GM18517 (cell line): ENCODE data around the gene ZNF581.

Source experiments
- ATAC-seq: cut with Tn5 transposase; IDR thresholded peaks from one replicate; pipeline ENCODE4 v1.9.1; 2021; ENCODE audit warnings: mild to moderate bottlenecking, moderate library complexity; ENCODE audit not compliant: unreplicated experiment

The ZNF581 gene

DNA sequence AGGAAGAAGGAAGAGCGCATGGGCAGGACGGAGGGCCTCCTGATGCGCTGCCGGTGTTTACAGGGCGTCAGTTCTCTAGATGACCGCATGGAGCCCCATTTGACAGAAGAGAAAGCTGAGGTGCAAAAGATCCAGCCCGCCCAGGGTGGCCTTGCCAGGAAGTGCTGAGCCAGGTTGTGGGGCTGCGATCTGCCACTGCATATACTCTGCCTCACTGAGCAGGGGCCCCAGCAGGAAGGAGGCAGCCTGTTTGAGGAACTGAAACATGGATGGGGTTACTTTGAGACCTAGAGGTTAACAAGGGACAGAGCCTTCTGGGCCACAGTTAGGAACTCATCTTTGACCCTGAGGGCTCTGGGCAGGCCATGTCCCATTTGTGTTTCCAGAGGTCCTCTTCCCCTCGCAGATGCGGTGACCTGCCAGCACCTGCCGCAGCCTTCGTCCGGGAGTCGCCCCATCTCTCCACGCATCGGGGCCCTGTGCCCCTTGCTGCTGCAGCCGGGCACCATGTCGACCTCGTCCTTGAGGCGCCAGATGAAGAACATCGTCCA is 34.7 kb downstream of the ZNF581 start:
- peak; percentile 68 for ATAC-seq

- ATAC-seq, result no peak
Observed at GRCh38 chr19:55679343-55680257, 36.2 kb downstream of the ZNF581 start.

GRCh38 chr19:55680339-55681130 is 37.1 kb downstream of the ZNF581 start:
- no peak for ATAC-seq

- ATAC-seq, result no peak
Observed at GRCh38 chr19:55681131-55682092, 38.0 kb downstream of the ZNF581 start.

DNA sequence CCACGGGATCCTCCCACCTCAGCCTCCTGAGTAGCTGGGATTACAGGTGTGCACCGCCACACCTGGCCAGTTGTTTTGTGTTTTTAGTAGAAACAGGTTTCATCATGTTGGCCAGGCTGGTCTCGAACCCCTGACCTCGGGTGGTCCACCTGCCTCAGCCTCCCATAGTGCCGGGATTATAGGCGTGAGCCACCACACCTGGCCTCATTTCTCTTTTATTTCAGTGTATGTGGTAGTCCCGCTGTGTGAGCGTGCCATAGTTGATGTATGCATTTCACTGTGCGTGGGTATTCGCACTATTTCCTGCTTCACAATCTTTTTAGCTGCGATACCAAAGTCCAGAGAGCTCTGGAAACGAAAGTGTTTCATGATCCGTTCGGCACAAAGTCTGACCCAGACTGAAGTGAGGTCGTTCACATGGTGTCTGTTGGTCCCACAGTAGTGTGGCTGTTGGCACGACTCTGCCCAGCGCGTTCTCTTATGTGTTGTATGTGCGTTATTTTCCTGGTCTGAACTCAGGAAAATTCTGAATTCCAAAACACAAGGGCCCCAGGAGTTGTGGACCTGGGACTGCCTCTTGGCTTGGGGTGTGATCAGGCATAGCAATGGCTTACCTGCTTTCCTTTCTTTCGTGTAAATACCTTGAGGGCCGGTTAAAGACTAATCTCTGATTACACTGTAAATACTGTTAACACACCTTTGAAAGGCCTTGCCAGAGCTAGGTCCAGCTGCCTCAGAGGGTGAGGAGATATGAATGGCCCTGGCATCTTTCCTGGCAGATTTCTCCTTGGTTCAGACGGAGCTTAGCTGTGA is 40.2 kb downstream of the ZNF581 start:
- no peak for ATAC-seq

DNA sequence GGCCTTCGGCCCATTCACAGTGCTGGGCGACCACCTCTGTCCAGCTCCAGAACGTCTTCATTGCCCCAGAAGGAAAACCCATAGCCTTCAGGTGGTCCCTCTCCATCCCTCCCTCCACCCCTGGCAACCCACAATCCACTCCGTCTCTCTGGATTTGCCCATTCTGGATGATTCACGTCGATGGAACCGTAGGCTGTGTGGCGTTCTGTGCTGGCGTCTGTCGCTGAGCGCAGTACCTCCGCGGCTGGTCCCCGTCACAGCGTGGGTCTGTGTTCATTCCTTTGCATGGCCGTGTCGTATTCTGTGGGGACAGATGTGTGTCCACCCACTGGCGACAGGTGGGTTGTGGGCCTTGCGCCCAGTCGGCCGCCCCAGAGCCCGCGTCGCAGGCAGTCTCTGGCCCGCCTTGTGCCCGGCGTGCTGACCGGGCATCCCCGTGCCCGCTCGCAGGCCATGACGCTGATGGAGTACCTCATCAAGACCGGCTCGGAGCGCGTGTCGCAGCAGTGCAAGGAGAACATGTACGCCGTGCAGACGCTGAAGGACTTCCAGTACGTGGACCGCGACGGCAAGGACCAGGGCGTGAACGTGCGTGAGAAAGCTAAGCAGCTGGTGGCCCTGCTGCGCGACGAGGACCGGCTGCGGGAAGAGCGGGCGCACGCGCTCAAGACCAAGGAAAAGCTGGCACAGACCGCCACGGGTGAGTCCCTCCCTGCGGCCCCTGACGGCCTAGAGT is 41.7 kb downstream of the ZNF581 start:
- no peak for ATAC-seq

- no peak for ATAC-seq
Observed at GRCh38 chr19:55685776-55686175, 42.3 kb downstream of the ZNF581 start.

- ATAC-seq, result no peak
Observed at GRCh38 chr19:55686311-55687050, 43.0 kb downstream of the ZNF581 start.

GRCh38 chr19:55687281-55688201 is 44.1 kb downstream of the ZNF581 start:
- no peak for ATAC-seq

DNA sequence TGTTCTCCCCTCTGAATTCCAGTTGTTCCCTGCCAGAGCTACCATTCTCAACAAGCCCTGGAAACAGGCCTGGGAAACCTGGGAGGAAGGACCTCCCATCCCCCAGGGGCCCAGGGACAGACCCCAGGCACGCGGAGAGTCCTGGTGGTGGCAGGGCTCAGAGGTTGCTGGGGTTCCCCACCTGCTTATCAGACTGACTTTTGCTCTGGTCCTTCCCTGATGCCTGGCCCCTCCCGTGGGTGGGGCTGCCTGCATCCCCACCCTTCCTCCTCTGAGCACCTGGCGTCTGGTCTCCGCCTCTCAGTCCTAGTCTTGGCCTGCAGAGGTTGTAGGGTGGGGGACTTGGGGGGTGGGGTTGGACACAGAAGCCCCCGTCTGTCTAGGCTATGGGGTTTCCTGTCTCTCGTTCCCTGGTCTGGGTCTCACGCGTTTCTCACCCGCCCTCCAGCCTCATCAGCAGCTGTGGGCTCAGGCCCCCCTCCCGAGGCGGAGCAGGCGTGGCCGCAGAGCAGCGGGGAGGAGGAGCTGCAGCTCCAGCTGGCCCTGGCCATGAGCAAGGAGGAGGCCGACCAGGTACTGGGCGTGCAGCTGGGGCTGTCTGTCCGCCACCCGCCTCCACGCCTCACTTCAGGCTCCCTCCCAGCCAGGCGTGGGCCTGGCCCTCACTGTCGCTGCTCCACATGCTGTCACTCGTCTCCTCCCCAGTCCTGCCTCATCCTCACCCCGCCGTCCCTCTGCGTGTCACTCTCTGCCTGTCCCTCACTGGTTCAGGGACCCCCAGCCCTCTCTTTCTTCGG is 45.2 kb downstream of the ZNF581 start:
- no peak for ATAC-seq

DNA sequence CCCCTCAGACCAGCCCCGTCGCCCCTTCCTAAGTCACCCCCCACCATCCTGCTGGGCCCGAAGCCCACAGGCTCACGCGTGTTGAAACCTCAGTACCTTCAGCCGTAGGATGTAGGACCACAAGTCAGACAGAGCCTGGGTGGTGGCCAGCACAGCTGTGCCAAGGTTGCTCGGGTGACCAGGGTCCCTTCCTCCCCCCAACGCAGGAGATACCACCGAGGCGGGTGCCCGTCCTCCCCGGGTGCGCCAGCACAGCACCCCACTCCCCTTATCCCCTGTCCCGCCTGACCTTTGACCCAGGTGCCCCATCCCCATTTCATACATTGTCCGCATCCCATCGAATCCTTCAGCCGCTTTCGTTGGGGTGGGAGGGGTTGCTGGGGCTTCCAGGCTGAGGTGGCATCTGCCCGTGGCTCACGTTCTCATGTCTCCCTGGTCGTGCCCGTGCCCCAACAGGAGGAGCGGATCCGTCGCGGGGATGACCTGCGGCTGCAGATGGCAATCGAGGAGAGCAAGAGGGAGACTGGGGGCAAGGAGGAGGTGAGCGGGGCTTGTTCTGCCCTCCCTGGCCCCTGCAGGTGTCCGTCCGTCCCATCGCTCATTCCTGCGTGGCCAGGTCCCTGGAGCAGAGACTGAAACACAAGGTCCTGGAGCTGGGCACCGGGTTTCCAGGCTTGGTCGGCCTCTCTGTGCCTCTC is 46.1 kb downstream of the ZNF581 start:
- no peak for ATAC-seq

GRCh38 chr19:55690109-55690768 is 46.8 kb downstream of the ZNF581 start:
- ATAC-seq, result no peak

DNA sequence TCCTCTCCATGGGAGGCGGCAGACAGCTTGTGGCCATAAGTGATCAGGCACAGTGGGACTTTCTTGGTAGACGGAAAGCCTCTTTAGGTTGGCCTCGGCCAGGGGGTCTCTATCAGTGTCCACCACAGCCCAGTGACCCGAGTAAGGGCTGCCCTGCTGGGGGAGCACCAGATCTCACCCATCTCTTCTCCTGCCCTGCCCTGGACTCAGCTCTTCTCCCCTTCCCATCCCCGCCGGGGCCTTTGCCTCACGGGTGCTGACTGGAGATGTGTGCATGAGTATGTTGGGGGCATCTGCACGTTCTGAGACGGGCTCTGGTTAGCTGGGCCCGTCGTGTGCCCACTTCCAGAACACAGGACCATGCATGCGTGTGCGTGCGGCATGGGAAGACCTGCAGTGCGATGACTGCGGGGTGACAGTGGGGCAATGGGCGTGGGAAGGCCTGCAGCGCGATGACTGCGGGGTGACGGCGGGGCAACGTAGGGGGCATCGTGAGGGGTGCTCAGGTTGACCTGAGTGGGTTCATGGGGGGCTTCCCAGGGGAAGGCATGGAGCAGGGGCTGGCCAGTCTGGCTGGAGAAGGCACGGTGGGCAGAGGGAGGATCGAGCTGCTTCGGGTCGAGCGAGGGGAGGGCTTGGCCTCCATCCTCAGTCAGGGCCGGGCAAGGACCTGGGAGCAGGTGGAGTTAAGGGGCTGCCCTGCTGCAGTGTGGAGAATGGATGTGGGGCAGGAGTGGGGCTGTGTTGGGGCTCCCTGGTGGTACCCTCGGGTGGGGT is 47.5 kb downstream of the ZNF581 start:
- ATAC-seq, result no peak
